Astrocyte of the hippocampus (primary cell): ENCODE measurements around the gene VSTM2L.

Experiments
- DNase-seq: peaks from one replicate; pipeline ENCODE4 v3.0.0; 2011; ENCODE audit warnings: low read depth, low spot score

VSTM2L gene

GRCh38 chr20:37899105-37900045 is 3.6 kb upstream of the VSTM2L start:
- no peak for DNase-seq

GRCh38 chr20:37901240-37901639 is 1.7 kb upstream of the VSTM2L start:
- DNase-seq = no peak

- DNase-seq = peak; percentile 77
Measured at GRCh38 chr20:37901654-37902503, 1.0 kb upstream of the VSTM2L start.

GRCh38 chr20:37903317-37904007 is 535 bp downstream of the VSTM2L start:
- no peak for DNase-seq

- no peak for DNase-seq
Measured at GRCh38 chr20:37904008-37904642, 1.2 kb downstream of the VSTM2L start.

GRCh38 chr20:37904845-37905373 is 2.0 kb downstream of the VSTM2L start:
- DNase-seq = no peak

- no peak for DNase-seq
Measured at GRCh38 chr20:37905671-37906613, 3.0 kb downstream of the VSTM2L start.

- no peak for DNase-seq
Measured at GRCh38 chr20:37907330-37907676, 4.4 kb downstream of the VSTM2L start.

GRCh38 chr20:37907677-37908401 is 4.9 kb downstream of the VSTM2L start:
- DNase-seq = peak; percentile 97

GRCh38 chr20:37911261-37911660 is 8.3 kb downstream of the VSTM2L start:
- DNase-seq = no peak

GRCh38 chr20:37911838-37912281 is 8.9 kb downstream of the VSTM2L start:
- DNase-seq = peak; percentile 40

- no peak for DNase-seq
Measured at GRCh38 chr20:37912874-37913273, 9.9 kb downstream of the VSTM2L start.

GRCh38 chr20:37913567-37914366 is 10.8 kb downstream of the VSTM2L start:
- DNase-seq = peak; percentile 37

- DNase-seq = no peak
Measured at GRCh38 chr20:37914367-37914671, 11.4 kb downstream of the VSTM2L start.

GRCh38 chr20:37914672-37915433 is 11.9 kb downstream of the VSTM2L start:
- peak; percentile 61 for DNase-seq

GRCh38 chr20:37915434-37915787 is 12.5 kb downstream of the VSTM2L start:
- no peak for DNase-seq

- peak; percentile 21 for DNase-seq
Measured at GRCh38 chr20:37915800-37916570, 13.1 kb downstream of the VSTM2L start.
